GM18511 (cell line): ENCODE measurements around the gene FUBP3.

ENCODE experiments used
- ATAC-seq: cut with Tn5 transposase; IDR thresholded peaks from one replicate; pipeline ENCODE4 v1.9.1; 2021; ENCODE audit warnings: mild to moderate bottlenecking, moderate library complexity; ENCODE audit not compliant: unreplicated experiment

Gene FUBP3

DNA sequence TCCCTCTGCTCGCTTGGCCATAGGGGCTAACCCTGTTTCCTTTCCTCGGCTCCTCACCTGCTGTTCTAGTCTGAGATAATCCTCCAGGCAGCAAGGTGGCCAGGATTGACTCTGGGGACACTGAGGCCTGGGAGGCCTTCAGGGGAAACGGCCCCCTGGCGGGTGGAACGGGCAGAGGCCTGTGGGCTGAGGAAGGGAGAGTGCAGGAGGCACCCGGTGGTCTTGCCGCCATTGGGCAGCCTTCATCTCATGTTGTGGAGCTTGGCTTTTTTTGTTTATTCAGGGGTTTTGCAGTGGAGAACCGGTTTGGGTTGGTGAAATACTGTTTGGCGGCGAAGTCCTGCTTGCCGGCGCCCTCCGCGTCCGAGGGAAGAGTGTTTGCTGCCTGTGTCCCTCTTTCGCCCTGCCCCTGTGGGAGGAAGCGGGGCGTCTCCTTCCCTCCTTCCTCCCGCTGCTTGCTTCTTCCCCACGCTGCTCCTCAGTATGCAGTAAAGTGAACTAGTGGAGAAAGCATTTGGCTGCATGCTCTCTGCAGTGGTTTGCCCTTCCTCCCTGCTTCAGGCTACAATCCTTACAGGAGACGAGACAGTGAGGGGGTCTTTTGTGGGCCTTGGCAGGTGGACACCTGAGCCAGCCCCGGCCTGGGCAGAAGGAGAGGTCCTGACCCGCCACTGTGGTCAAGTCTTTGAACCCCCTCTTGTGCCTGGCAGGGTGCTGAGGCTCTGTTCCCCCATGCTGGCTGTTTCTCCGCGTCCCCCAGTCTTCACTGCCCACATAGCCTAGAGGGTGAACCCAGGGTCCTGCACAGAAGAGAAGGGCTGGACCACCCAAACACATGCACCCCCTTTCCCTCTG lies 54.2 kb downstream of the FUBP3 start:
- ATAC-seq: no peak

DNA sequence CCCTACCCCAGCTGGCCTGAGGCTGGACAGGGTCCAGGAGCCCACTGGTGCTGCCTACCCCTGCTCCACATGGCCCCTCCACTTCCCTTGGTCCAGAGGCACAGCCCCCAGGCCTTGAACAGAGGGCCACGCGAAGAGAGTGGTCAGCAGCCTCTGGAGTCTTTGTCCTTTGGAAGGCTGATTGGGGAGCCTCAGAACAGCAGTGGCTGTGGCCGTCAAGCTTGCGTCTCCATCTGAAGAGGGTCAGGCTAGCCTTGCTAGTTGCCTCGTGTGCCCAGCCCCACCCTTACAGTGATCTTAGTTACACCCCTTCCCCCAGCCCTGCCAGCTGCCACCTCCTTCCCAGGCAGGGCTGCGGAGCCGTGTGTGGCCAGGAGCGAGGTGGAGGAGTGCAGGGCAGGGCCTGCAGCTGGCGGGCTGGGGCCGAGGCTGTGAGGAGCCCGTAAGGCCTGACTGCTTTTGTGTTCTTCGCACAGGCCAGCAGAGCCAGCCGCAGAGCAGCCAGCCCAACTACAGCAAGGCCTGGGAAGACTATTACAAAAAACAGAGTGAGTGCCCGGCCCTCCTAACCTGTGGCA lies 54.9 kb downstream of the FUBP3 start:
- no peak for ATAC-seq

DNA sequence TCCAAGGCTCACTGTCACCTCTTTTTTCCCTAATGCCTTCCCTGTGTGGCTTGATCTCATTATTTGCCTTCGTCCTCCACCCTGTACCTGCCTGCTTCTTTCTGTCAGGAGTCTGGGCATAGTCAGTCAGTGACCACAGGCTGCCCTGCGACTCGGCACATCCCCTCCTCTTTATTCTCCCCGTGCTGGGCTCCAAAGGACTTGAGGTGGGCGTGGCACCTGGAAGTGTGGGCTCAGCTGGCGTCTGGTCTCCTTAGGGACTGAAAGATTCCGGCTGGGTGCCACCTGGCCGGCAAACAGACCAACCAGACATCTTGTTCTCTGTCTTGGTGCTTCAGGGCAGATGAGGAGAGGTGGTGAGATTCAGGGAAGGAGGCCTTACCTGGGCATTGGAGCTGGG lies 55.4 kb downstream of the FUBP3 start:
- ATAC-seq: no peak

DNA sequence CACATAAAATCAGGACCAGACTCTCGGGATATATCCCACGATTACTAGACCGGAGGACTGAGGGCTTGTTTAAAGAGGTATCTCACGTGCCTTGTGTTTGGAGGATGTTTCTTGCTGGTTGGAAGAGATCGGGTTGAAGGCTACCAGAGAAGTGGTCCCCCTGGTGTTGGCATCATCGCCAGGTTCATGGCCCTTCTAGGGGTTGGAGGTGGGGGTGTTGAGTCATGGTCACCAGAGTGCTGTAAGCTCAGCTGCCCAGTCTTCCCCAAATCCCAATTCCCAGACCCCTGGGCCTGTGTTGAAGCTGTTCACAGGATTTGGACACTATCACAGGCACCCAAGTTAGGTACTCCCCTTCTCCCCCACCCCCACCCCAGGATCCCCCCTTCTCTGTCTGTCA lies 55.9 kb downstream of the FUBP3 start:
- no peak for ATAC-seq

DNA sequence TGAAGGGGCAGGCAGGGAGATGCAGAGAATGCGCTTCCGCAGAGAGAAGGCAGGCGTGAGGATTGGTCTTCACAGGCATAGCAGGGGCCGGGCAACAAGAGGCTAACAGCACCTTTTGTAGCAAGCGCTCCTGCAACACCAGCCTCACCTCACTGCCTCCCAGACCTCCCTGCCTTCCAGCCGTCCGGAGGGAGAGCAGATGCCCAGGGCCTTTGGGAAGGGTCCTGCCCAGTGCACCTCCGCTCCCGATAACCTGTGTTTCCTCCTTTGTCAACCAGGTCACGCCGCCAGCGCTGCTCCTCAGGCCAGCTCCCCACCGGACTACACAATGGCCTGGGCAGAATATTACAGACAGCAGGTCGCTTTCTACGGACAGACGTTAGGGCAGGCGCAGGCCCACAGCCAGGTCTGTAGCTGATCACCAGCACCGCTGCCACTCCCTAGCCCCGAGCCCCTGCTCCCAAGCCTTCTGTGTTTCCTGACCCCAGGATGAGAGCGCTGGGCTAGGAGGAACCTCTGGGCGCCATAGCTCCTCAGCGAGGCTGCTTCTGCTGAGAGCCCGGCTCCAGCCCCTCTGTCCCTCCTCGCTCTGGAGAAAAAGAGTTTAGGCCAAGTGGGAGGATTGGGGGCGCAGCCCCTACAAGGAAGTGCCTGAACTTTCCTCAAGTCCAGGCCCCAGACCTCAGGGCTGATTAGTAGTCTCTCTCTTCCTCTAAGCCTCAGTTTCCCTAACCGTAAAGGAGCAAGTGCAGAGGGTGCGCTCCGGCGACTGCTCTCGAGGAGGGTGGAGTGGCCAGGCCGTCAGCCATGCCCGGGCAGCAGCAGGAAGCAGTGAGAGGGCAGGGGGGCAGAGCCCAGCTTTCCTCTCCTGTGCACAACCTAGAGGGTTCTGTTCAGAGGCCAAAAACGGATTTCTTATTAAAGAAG lies 56.6 kb downstream of the FUBP3 start:
- no peak for ATAC-seq

DNA sequence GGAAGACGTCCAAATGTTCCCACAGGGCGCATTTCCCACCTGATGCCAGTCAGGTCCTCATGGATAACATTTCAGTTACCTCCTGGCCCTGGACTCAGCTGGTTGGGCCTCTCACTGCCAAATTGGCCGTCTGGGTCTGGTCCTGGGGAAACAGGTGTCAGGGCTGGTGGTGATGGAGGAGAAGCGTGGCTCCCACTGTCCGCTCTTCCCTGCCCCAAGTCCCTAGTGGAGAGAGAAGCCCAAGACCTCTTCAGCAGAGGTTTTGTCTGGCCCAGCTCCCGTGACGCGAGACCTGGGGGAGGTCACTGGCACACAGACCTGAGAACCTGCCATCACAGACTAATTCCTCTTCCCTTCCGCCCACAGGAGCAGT lies 57.3 kb downstream of the FUBP3 start:
- ATAC-seq: no peak

DNA sequence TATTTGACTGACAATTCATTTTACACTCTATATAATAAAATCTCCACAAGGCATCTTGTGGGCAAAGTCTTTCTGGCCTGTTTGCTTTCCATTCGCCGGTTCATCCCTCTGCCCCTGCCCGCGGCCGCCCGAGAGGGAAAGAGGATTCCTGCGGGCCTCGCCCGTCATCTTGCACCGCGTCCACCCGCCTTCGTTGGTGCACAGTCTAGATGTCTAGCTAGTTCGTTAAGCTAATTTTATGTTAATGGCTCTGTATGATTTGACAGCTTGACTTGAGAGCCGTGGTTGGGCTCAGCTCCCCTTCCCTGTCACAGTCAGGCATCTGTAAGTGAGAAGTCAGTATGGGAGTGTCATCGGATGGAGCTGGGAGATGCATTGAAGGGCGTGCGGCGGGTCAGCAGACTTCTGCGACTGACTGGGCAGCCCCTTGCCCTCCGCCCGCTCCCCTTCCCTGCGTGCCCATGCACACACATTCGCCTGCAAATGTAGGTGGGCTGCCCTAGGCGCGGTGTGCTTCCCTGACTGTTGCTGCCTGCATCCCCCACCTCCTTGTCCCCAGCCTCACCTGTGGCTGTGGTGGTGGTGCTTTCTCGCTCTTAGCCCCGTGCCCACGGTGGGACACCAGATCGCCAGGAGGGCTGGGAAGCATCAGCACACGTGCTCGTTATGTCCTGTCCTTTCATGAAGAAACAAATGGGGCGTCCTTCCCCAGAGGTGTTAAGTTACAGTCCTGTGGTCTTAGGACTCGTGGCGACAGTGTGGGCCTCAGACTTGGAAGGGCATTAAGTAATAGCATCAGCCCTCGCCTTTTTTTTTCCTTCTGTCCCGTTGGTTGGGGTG lies 59.1 kb downstream of the FUBP3 start:
- no peak for ATAC-seq

DNA sequence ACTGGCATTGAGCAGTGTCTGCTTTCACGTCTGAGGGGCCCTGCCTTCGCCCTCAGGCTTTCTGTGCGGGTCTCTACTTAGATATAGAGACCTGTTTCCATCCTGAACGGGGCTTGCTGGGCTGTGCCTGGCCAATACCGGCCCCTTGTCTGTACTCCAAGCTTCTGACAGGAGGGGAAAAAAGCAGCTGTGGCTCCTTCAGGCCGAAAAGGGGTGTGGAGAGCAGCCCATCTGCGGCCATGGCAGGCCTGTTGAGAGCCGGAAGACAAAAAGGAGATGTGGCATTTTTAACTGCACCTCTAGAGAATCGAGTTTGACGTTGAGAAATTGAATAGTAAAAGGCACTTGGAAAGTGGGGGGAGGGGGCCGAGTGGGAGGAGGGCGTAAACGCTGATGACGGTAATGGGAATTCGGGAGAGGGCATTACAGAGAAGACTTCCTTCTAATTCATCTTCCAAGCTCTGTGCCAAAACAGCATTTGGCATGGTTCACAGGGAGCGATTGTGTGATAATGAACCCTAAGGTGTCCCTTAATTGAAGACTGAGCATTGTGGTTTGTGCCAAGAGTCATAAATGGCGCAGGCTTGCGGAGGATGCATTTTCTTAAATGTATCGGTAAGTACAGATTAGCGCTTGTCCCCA lies 59.9 kb downstream of the FUBP3 start:
- ATAC-seq: no peak

DNA sequence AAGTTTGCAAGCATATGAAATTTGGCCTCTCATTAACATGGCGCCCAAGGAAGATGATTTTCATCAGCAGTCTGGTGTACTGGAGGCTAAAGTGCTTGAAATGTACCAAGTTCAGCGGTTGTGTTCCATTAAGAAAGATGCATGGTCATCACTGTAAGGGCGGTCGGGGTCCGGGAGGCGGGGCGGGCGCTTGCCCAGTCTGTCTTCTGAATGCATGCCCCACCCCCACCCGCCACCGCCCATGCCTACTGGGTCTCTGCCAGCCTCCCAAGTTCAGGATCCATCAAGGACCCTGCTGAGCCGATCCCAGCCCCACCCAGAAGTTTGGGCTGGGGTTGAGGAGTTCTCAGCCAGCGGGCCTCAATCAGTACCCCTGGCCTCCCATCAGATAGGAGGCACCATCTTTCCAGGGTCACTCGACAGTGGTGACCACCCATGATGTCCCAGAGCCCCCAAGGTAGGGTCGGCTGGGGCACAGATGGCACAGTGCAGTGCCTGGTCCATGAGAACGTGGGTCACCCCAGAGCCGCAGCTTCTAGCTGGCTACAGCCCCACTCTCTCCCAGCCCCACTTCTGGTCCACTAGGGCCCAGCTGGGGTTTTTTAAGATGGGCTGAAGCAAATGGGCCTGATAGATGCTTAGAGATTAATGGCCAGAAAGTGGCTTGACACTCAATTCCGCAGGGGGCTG lies 60.6 kb downstream of the FUBP3 start:
- no peak for ATAC-seq

DNA sequence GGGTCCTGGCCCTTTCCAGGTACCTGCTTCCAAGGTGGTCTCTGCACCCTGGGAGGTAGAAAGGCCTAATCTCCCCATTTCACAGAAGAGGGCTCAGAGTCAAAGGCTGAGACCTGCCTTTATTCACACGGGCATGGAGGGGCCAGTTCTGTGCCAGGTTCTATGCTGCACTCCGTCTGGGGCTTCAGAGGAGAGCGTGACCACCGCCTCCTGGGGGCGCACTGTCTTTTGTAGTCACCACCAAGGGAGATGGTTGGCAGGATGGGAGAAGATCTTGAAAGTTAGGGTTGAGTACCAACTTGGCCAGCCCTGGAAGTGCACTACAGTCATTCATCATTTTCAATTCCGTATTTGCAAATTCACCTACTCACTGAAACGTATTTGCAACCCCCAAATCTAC lies 61.3 kb downstream of the FUBP3 start:
- ATAC-seq: no peak

DNA sequence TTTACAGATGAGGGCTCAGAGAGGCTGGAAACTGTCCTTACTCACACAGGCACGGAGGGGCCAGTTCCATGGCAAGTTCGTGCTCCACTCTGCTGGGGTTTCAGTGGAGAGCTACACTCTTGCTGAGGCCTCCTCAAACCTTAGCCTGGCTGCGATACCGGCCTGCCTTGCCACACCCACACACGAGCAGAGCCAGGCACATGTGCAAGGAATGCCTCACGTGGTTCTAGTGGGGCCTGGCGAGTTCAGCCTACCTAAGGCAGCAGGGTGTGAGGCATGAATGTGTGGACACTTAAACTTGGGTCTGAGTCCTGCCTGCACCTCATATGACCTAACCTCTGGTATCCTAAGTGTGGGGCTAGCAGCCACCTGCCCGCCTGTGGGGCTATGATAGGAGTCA lies 63.5 kb downstream of the FUBP3 start:
- ATAC-seq: no peak

DNA sequence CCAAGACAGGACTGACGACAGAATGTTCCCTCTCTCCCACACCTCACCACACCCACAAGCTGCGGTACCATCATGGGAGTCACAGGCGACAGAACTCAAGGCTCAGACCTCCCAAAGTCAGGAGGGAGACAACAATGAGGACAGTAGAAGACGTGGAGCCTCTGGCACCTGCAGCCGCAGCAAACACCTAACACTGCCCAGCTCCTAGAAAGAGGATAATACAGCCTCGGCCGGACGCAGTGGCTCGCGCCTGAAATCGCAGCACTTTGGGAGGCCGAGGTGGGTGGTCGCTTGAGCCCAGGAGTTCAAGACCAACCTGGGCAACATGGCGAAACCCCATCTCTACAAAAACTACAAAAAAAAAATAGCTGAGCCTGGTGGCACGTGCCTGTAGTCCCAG lies 71.8 kb downstream of the FUBP3 start:
- no peak for ATAC-seq

DNA sequence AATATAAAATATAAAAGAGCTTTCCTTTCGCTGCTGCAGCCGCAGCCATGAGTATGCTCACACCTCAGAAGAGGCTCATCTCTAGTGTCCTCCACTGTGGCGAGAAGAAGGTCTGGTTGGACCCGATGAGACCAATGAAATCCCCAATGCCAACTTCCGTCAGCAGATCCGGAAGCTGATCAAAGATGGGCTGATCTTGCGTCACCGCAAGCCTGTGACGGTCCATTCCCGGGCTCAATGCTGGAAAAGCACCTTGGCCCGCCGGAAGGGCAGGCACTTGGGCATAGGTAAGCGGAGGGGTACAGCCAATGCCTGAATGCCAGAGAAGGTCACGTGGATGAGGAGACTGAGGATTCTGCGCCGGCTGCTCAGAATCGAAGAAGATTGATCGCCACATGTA lies 72.4 kb downstream of the FUBP3 start:
- ATAC-seq: no peak

DNA sequence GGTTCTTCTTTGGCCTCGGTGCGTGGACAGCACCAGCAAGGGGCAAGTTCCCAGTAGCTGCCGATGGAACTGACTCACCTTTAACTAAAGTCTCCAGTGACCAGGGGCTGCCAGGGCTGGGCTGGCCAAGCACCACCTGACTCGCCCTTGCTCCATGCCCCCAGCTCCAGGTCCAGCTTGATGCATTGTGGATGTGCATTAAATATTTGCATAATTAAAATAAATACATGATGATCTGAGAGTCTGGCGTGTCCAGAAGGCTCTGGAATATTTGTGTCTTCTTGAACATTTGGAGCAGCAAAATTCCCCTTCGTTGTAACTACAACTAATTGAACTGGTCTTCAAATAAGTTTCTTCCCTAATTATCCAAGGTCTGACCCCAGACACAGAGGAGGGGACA lies 75.5 kb downstream of the FUBP3 start:
- no peak for ATAC-seq

DNA sequence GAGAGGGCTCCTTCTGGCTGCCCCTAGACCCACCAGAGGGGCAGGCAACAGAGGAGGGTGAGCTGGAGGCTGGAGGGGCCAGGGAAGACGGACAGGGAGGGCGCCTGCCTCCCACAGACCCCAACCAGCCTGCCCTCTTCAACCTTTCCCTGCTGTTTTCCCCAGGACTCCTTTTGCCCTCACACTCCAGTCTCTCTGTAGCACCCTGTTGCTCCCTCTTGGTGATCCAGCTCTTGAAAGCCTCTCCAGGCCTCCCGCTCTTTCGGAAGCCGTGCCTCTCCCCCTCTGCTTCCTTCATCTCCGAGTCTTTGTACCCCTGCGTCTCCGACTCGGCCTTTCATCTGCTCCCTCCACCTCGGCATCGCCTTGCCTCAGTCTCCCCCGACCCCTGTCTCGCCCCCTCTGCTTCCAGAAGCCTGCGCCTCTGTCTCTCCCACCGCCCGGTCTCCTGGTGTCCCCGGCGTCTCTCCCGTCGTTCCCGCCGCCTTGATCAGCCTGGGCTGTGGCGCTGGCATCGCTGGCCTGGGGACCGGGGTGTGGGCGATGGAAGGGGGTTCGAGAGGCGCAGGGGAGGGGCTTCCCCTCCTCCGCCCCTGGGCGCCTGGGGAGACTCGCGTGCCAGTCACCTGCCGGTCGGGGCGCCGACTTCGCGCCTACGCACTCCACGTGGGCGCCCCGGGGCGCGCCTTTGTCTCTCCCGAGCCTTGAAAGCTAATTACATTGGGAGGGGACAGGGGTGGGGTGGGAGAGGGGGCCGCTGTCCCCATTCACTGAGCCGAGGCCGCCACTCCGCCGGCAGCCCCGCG lies 79.7 kb downstream of the FUBP3 start:
- no peak for ATAC-seq

DNA sequence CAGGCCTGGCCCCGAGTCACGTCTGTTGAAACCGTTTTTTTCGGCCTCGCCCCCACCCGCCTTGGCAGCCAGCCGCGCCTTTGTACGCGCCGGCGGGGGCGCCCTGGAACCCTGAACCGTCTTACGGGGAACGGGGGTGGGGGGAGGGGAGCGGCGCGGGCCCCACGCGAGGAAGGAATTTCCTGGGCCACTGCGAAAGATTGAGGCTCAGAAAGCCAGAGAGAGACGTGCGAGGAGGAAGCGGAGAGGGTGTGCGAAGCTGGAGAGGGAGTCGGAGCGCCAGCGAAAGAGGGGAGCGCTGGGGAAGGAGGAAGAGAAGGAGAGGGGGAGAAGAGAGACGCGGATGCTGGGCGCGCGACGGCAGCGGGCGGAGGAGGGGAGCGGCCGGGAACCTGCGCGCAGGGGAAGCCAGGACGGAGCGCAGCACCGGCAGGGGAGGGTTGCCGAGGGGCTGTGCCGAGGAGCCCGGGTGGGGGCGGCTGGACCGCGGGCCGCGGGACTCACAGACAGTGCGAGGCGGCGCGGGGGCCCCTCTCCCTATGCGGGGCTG lies 80.4 kb downstream of the FUBP3 start:
- no peak for ATAC-seq

DNA sequence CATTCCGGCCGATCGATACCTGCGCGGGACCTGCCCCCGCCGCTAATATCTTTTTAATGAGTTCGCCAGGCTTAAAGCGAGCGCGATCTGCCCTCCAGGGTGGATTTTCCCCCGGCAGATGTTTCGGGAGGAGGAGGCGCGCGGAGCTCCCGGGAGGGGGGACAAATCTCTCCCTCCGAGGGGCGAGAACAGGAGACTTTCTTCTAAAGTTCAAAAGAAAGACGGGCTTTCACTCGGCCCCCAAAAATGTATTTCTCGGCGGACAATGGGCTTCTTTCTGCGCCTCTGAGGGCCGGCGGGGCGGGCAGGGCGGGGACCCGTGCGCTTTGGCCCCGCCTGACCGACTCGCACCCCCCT lies 80.9 kb downstream of the FUBP3 start:
- ATAC-seq: no peak

DNA sequence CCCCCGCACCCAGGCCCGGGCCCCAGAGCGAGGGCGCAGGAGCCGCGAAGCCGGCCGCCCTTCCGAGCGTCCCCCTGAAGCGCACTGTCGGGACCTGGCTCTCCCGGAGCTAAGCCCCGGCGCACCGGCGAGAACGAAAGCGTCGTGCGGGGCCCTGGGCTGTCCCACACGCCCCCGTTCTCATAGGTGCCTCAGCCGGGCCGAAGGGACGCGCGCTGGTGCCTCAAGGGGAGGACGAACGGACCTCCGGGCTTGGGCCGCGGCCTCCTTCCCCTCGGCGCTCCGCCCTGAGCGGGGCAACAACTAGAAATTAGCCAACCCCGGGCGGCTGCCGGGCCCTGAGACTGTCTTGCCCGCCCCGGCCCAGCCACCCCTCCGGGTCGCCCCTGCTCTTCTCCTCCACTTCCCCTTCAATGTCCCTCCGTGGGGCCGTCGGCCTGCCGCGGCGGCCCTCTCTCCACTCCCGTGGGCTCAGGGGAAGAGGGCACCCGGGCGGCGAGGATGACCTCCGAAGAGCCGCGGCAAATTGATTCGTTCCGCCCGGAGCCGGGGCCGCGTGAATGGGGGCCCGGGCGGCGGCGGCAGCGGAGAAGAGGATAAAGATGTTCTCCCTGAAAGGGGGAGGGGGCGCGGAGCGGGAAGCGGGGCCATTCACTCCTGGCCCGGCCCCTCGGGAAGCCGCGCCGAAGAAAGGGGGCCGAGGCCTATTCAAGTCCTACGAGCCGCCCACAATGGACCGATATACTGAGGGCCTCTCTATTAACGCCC lies 81.5 kb downstream of the FUBP3 start:
- ATAC-seq: no peak
